Activated T-cell treated with anti-CD3 and anti-CD28 coated beads, Interleukin-2, amount 50 U/mL, for 4 hours (primary cell): Measurements from ENCODE around the gene RCOR2. TPM values are rescaled to one million over a fixed set of nuclear protein-coding genes. Genes with fewer than 3 reads are reported as not detected.
"Not testable (repeated sequence)": the region's sequence is repeated elsewhere in the genome, so short reads cannot be mapped to it uniquely, and the experiment has no call there.

Experiments
- ATAC-seq, 2 donors: fragments of 200-7000 bp; cut with Tn5 transposase; one replicate each; pipeline ENCODE4 v1.10.0; 2021
- DNase-seq: peaks from one replicate; pipeline ENCODE4 v3.0.0-alpha.2; 2020
- H3K27me3 Mint-ChIP-seq: one replicate; pipeline ENCODE4 v1.8.0; 2021; ENCODE audit warnings: low read depth, mixed read lengths
- H3K36me3 Mint-ChIP-seq: one replicate; pipeline ENCODE4 v1.8.0; 2022; ENCODE audit warnings: mixed read lengths; ENCODE audit not compliant: insufficient read depth
- H3K4me1 Mint-ChIP-seq: one replicate; pipeline ENCODE4 v1.8.0; 2021; ENCODE audit warnings: low read depth, mixed read lengths
- H3K4me3 Mint-ChIP-seq: one replicate; pipeline ENCODE4 v1.8.0; 2021; ENCODE audit warnings: mild to moderate bottlenecking, moderate library complexity, mixed read lengths
- H3K9me3 Mint-ChIP-seq: one replicate; pipeline ENCODE4 v1.8.0; 2021; ENCODE audit warnings: mixed read lengths
- total RNA-seq, 3 donors: library from RNA; stranded (reverse); gene quantifications; one replicate each; pipeline ENCODE4 v1.2.1, GENCODE V29; 2021

Gene RCOR2
- total RNA-seq, 3 donors from 2014 or later = 0.13 to 0.27 TPM; not detected in 1

- Mint-ChIP-seq H3K4me1 (peaks cover 88% of the 10 kb centered on the region), H3K9me3 (no peaks in the 10 kb centered on the region), H3K36me3 (peaks cover 10% of the 10 kb centered on the region), H3K27me3 (no peaks in the 10 kb centered on the region), H3K4me3 (peak overlapping the region; percentile 37)
- ATAC-seq (peak; percentile 41 to 44), DNase-seq (no peak)
Observed at GRCh38 chr11:63870351-63871140, 46.4 kb downstream of the RCOR2 start.

- ATAC-seq (no peak), DNase-seq (no peak)
- no peaks in the 10 kb centered on the region for H3K9me3 Mint-ChIP-seq
- no peaks in the 10 kb centered on the region for H3K27me3 Mint-ChIP-seq
- H3K36me3 Mint-ChIP-seq = peaks cover 9% of the 10 kb centered on the region
- H3K4me3 Mint-ChIP-seq = peak overlapping the region; percentile 42
- peaks cover 90% of the 10 kb centered on the region for H3K4me1 Mint-ChIP-seq
Observed at GRCh38 chr11:63869683-63870082, 47.3 kb downstream of the RCOR2 start.

GRCh38 chr11:63869171-63869591 lies 47.8 kb downstream of the RCOR2 start:
- Mint-ChIP-seq H3K9me3 (no peaks in the 10 kb centered on the region), H3K27me3 (no peaks in the 10 kb centered on the region), H3K4me3 (peak overlapping the region; percentile 42), H3K36me3 (peaks cover 9% of the 10 kb centered on the region), H3K4me1 (peaks cover 87% of the 10 kb centered on the region)
- DNase-seq (no peak), ATAC-seq (no peak)

DNA sequence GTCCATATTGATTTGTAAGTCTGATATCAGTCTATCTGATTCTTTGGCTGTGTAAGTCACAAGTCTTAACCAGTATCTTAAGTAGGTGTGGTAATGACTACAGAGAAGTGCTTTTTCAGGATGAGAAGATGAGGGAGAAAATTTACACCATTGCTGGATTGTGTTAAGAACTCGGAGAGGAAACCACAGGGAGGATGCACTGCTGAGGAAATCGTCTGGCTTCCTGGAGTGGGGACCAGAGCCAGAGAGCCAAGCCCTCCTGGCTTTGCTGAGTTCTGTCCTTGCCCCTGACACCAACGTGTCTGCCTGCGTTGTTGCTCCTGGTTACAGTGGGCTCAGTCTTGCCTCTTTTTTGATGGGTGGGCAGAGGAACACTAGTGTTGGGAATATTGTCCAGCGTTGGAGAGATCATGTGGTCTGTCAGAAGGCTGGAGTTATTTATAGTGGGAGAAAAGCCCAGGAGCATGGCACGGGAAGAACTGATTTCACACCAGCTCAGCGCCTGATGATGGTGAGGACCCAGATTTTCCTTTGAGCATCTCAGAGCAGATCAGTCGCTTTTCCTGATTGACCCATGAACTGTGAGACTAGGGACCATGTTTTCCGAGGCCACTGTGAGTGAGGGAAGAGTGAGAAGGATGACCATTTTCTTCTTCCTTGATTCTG lies 48.4 kb downstream of the RCOR2 start:
- Mint-ChIP-seq H3K36me3 (peaks cover 9% of the 10 kb centered on the region), H3K27me3 (no peaks in the 10 kb centered on the region), H3K4me3 (peak overlapping the region; percentile 17), H3K4me1 (peaks cover 81% of the 10 kb centered on the region), H3K9me3 (no peaks in the 10 kb centered on the region)
- no peak for ATAC-seq
- DNase-seq = no peak

GRCh38 chr11:63867511-63867910 lies 49.5 kb downstream of the RCOR2 start:
- H3K27me3 Mint-ChIP-seq = no peaks in the 10 kb centered on the region
- ATAC-seq (no peak), DNase-seq (no peak)
- H3K4me1 Mint-ChIP-seq = peaks cover 82% of the 10 kb centered on the region
- no peak overlapping the region for H3K4me3 Mint-ChIP-seq
- H3K36me3 Mint-ChIP-seq = peaks cover 16% of the 10 kb centered on the region
- H3K9me3 Mint-ChIP-seq = no peaks in the 10 kb centered on the region

DNA sequence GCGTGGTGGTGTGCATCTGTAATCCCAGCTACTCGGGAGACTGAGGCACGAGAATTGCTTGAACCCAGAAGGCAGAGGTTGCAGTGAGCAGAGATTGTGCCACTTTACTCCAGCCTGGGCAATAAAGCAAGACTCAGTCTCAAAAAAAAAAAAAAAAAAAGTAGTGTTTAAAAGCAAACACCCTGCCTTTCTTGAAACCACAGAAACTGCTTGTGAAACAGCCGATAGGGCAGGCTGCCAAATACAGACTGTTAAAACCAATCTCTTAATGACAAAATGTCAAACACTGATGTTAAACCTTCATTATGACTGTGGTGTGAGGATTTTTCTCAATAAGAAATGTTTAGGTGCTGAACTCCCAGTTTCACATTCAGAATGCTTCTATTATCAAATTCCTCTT lies 50.8 kb downstream of the RCOR2 start:
- Mint-ChIP-seq H3K36me3 (peaks cover 18% of the 10 kb centered on the region), H3K4me1 (peaks cover 81% of the 10 kb centered on the region), H3K27me3 (no peaks in the 10 kb centered on the region), H3K4me3 (peak overlapping the region; percentile 53), H3K9me3 (no peaks in the 10 kb centered on the region)
- DNase-seq (peak; percentile 57), ATAC-seq (peak; percentile 88 to 91)

DNA sequence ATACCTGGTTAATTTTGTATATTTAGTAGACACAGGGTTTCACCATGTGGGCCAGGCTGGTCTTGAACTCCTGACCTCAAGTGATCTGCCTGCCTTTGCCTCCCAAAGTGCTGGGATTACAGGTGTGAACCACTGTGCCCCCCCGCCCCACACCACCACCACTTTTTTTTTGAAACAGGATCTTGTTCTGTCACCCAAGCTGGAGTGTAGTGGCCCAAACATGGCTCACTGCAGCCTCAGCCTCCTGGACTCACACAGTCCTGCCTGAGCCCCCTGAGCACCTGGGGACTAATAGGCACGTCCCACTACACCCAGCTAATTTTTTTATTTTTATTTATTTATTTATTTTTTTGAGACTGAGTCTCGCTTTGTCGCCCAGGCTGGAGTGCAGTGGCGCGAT lies 53.3 kb downstream of the RCOR2 start:
- DNase-seq, H3K9me3 Mint-ChIP-seq, H3K4me3 Mint-ChIP-seq, H3K27me3 Mint-ChIP-seq, ATAC-seq: not testable (repeated sequence)
- Mint-ChIP-seq H3K36me3 (peaks cover 18% of the 10 kb centered on the region), H3K4me1 (peaks cover 64% of the 10 kb centered on the region)

- H3K4me1 Mint-ChIP-seq = peaks cover 62% of the 10 kb centered on the region
- ATAC-seq (no peak), DNase-seq (no peak)
- H3K27me3 Mint-ChIP-seq = no peaks in the 10 kb centered on the region
- H3K9me3 Mint-ChIP-seq = no peaks in the 10 kb centered on the region
- no peak overlapping the region for H3K4me3 Mint-ChIP-seq
- H3K36me3 Mint-ChIP-seq = peaks cover 16% of the 10 kb centered on the region
Observed at GRCh38 chr11:63862923-63863322, 54.0 kb downstream of the RCOR2 start.

Other genes with a start within 250 kb of the RCOR2 start
- 10 to 100 TPM; 49.1 to 52.5 (median 49.8) TPM for gene ATL3, start 245.8 kb downstream of the RCOR2 start, total RNA-seq
- 10 to 100 TPM; 24.7 to 30.9 (median 26.7) TPM for gene RTN3, start 235.7 kb downstream of the RCOR2 start, total RNA-seq
- 1 to 10 TPM; 6.3 to 8.6 (median 7.8) TPM for gene ZFTA, start 148.4 kb downstream of the RCOR2 start, total RNA-seq
- 10 to 100 TPM; 24.0 to 28.9 (median 24.5) TPM for gene SPINDOC, start 103.7 kb downstream of the RCOR2 start, total RNA-seq
- 10 to 100 TPM; 32.6 to 33.6 (median 33.4) TPM for gene MARK2, start 78.1 kb downstream of the RCOR2 start, total RNA-seq
- 10 to 100 TPM; 12.1 to 16.9 (median 14.1) TPM for gene NAA40, start 21.8 kb upstream of the RCOR2 start, total RNA-seq
- 100 to 1,000 TPM; 315 to 320 (median 319) TPM for gene COX8A, start 57.5 kb upstream of the RCOR2 start, total RNA-seq
- 100 to 1,000 TPM in 2 of 3 donors, 10 to 100 TPM in 1; 98.0 to 103 (median 101) TPM for gene OTUB1, start 69.3 kb upstream of the RCOR2 start, total RNA-seq
- gene FLRT1, start 118.8 kb upstream of the RCOR2 start, total RNA-seq = not detected
- gene MACROD1, start 248.9 kb upstream of the RCOR2 start, total RNA-seq = 10 to 100 TPM; 16.5 to 17.8 (median 17.1) TPM